Endothelial cell of umbilical vein (primary cell): Measurements from ENCODE around the gene GPR108.

ENCODE experiments used
- POLR2AphosphoS5 ChIP-seq: IDR thresholded peaks from 2 replicates; pipeline ENCODE4 v1.6.1; 2012; ENCODE audit warnings: low read depth, mild to moderate bottlenecking, control low read depth, low read length, moderate library complexity; ENCODE audit not compliant: insufficient read depth
- TF ChIP-seq, protein P1 (sequence below), 2 donors: IDR thresholded peaks; 1 replicate in 1 of 2; 2 replicates in 1 of 2; pipeline ENCODE4 v1.5.1; 2011; ENCODE audit warnings: low read length in 2 of 2, mild to moderate bottlenecking in 2 of 2, moderate library complexity in 2 of 2, control low read depth in 1 of 2, inconsistent platforms in 1 of 2, low read depth in 1 of 2; ENCODE audit not compliant: insufficient read depth in 1 of 2; ENCODE audit errors: extremely low read depth in 1 of 2

GRCh38 chr19:6773323-6773931 is 36.0 kb upstream of the GPR108 start:
- TF ChIP-seq POLR2AphosphoS5 = no peak
- TF ChIP-seq, protein P1, sequence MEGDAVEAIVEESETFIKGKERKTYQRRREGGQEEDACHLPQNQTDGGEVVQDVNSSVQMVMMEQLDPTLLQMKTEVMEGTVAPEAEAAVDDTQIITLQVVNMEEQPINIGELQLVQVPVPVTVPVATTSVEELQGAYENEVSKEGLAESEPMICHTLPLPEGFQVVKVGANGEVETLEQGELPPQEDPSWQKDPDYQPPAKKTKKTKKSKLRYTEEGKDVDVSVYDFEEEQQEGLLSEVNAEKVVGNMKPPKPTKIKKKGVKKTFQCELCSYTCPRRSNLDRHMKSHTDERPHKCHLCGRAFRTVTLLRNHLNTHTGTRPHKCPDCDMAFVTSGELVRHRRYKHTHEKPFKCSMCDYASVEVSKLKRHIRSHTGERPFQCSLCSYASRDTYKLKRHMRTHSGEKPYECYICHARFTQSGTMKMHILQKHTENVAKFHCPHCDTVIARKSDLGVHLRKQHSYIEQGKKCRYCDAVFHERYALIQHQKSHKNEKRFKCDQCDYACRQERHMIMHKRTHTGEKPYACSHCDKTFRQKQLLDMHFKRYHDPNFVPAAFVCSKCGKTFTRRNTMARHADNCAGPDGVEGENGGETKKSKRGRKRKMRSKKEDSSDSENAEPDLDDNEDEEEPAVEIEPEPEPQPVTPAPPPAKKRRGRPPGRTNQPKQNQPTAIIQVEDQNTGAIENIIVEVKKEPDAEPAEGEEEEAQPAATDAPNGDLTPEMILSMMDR (IDR thresholded peaks at IDR 0.05; ENCODE audit: extremely low read depth in 1 of 2, insufficient read depth in 1 of 2, low read depth in 1 of 2, low read length in 2 of 2) = no peak
